Fibroblast of lung (primary cell): ENCODE results near the gene LCLAT1. TPM values are rescaled to one million over a fixed set of nuclear protein-coding genes. Genes with fewer than 3 reads are reported as not detected.

Experiments used
- DNase-seq, 2 donors: peaks; one replicate each; pipeline versions ENCODE4 v3.0.0 to v3.0.0-alpha.2; 2010; ENCODE audit warnings: low read depth in 2 of 2
- H2AFZ ChIP-seq: 2 replicates; pipeline ENCODE4 v1.5.1; 2012; ENCODE audit warnings: low read length, control low read depth, inconsistent platforms
- H3K27ac ChIP-seq: 2 replicates; pipeline ENCODE4 v1.5.1; 2011; ENCODE audit warnings: low read length, control low read depth; ENCODE audit not compliant: insufficient read depth
- H3K27me3 ChIP-seq: 2 replicates; pipeline ENCODE4 v1.5.1; 2011; ENCODE audit warnings: mild to moderate bottlenecking, low read length; ENCODE audit not compliant: control insufficient read depth, insufficient read depth
- H3K36me3 ChIP-seq: 2 replicates; pipeline ENCODE4 v1.5.1; 2011; ENCODE audit warnings: low read length; ENCODE audit not compliant: control insufficient read depth, insufficient read depth
- H3K4me1 ChIP-seq: 2 replicates; pipeline ENCODE4 v1.5.1; 2011; ENCODE audit warnings: low read length; ENCODE audit not compliant: control insufficient read depth, insufficient read depth; ENCODE audit errors: extremely low read depth
- H3K4me2 ChIP-seq: 2 replicates; pipeline ENCODE4 v1.5.1; 2011; ENCODE audit warnings: low read length, control low read depth; ENCODE audit not compliant: insufficient read depth; ENCODE audit errors: extremely low read depth
- H3K4me3 ChIP-seq, 4 experiments: fragments of 200-600 bp in 1 of 4; sonication (generic) in 1 of 4; replicated peaks in 1 of 4; 2 replicates each; pipeline ENCODE4 v1.5.1; 2011 to 2016; ENCODE audit warnings: low read length in 4 of 4, low read depth in 3 of 4, mild to moderate bottlenecking in 3 of 4, control low read depth in 2 of 4, inconsistent platforms in 1 of 4, mixed read lengths in 1 of 4; ENCODE audit not compliant: insufficient read depth in 1 of 4; ENCODE audit errors: control extremely low read depth in 1 of 4
- H3K79me2 ChIP-seq: 2 replicates; pipeline ENCODE4 v1.5.1; 2012; ENCODE audit warnings: mild to moderate bottlenecking, low read length, inconsistent platforms; ENCODE audit not compliant: control insufficient read depth, insufficient read depth
- H3K9ac ChIP-seq: 2 replicates; pipeline ENCODE4 v1.5.1; 2011; ENCODE audit warnings: mild to moderate bottlenecking, low read length, control low read depth; ENCODE audit not compliant: insufficient read depth
- H3K9me3 ChIP-seq: 2 replicates; pipeline ENCODE4 v1.5.1; 2012; ENCODE audit warnings: low read depth, low read length; ENCODE audit not compliant: control insufficient read depth, insufficient read depth
- H4K20me1 ChIP-seq: 2 replicates; pipeline ENCODE4 v1.5.1; 2011; ENCODE audit warnings: low read length; ENCODE audit not compliant: control insufficient read depth, insufficient read depth; ENCODE audit errors: extremely low read depth
- CTCF ChIP-seq, 2 donors: IDR thresholded peaks in 1 of 2; conservative IDR thresholded peaks in 1 of 2; 1 replicate in 1 of 2; 2 replicates in 1 of 2; pipeline ENCODE4 v1.5.1; 2011 to 2012; ENCODE audit warnings: low read length in 2 of 2, control low read depth in 1 of 2, inconsistent platforms in 1 of 2, low read depth in 1 of 2, mild to moderate bottlenecking in 1 of 2
- EZH2 ChIP-seq: IDR thresholded peaks from 2 replicates; pipeline ENCODE4 v1.5.1; 2012; ENCODE audit warnings: low read length, control low read depth, mild to moderate bottlenecking; ENCODE audit errors: missing control alignments
- polyA plus RNA-seq, 2 donors: library from polyadenylated mRNA; depleted of rRNA in 1 of 2; stranded (reverse) in 1 of 2; unstranded in 1 of 2; fragments of >200 nt; gene quantifications; 2 replicates each; pipeline ENCODE4 v1.2.1, GENCODE V29; 2011 to 2012; ENCODE audit warnings: missing spikeins in 1 of 2
- total RNA-seq: library from RNA; depleted of rRNA; stranded (reverse); fragments of >200 nt; gene quantifications from 2 replicates; pipeline ENCODE4 v1.2.1, GENCODE V29; 2014

The LCLAT1 gene
- total and polyA plus RNA-seq, 2 donors (not counting 1 experiment from before 2014, with no cell fraction given), result 43.3 to 45.9 TPM

GRCh38 chr2:30686669-30687068 lies 239.6 kb downstream of the LCLAT1 start:
- Histone ChIP-seq H3K4me1 (no peaks in the 10 kb centered on the region), H3K9ac (no peak overlapping the region), H3K4me3 (no peak overlapping the region), H2AFZ (no peak overlapping the region), H3K27ac (no peak overlapping the region), H3K9me3 (no peaks in the 10 kb centered on the region), H3K4me2 (no peak overlapping the region), H3K27me3 (no peaks in the 10 kb centered on the region), H3K36me3 (no peaks in the 10 kb centered on the region), H4K20me1 (no peaks in the 10 kb centered on the region), H3K79me2 (no peaks in the 10 kb centered on the region)
- DNase-seq, result no peak
- no peak for TF ChIP-seq CTCF (conservative IDR thresholded peaks at IDR 0.05 in 1 of 2, IDR thresholded peaks at IDR 0.05 in 1 of 2; ENCODE audit: low read depth in 1 of 2, low read length in 2 of 2)
- TF ChIP-seq EZH2, result no peak

- no peak overlapping the region for H3K9ac ChIP-seq
- H3K4me3 ChIP-seq, result no peak overlapping the region
- H2AFZ ChIP-seq, result peak overlapping the region; percentile 39
- DNase-seq, result no peak
- TF ChIP-seq CTCF (conservative IDR thresholded peaks at IDR 0.05 in 1 of 2, IDR thresholded peaks at IDR 0.05 in 1 of 2; ENCODE audit: low read depth in 1 of 2, low read length in 2 of 2), result no peak
- TF ChIP-seq EZH2, result no peak
- no peaks in the 10 kb centered on the region for H3K36me3 ChIP-seq
- no peaks in the 10 kb centered on the region for H3K9me3 ChIP-seq
- H3K27me3 ChIP-seq, result no peaks in the 10 kb centered on the region
- H3K4me1 ChIP-seq, result no peaks in the 10 kb centered on the region
- no peak overlapping the region for H3K4me2 ChIP-seq
- H4K20me1 ChIP-seq, result no peaks in the 10 kb centered on the region
- H3K79me2 ChIP-seq, result no peaks in the 10 kb centered on the region
- no peak overlapping the region for H3K27ac ChIP-seq
These were observed 241.9 kb downstream of the LCLAT1 start for GRCh38 chr2:30688956-30689401.

GRCh38 chr2:30689496-30690125 lies 242.6 kb downstream of the LCLAT1 start:
- no peaks in the 10 kb centered on the region for H3K79me2 ChIP-seq
- no peak for DNase-seq
- no peak overlapping the region for H3K4me3 ChIP-seq
- no peaks in the 10 kb centered on the region for H3K36me3 ChIP-seq
- TF ChIP-seq CTCF (conservative IDR thresholded peaks at IDR 0.05 in 1 of 2, IDR thresholded peaks at IDR 0.05 in 1 of 2; ENCODE audit: low read depth in 1 of 2, low read length in 2 of 2), result no peak
- no peak for TF ChIP-seq EZH2
- H3K9ac ChIP-seq, result no peak overlapping the region
- H3K4me2 ChIP-seq, result no peak overlapping the region
- H2AFZ ChIP-seq, result no peak overlapping the region
- no peaks in the 10 kb centered on the region for H4K20me1 ChIP-seq
- H3K9me3 ChIP-seq, result no peaks in the 10 kb centered on the region
- no peak overlapping the region for H3K27ac ChIP-seq
- no peaks in the 10 kb centered on the region for H3K27me3 ChIP-seq
- H3K4me1 ChIP-seq, result no peaks in the 10 kb centered on the region
